Osteocyte (in vitro differentiated cells): Measurements from ENCODE around the gene EFCAB6. TPM values are rescaled to one million over a fixed set of nuclear protein-coding genes. Genes with fewer than 3 reads are reported as not detected.

ENCODE experiments used
- DNase-seq: peaks from one replicate; pipeline ENCODE4 v3.0.0; 2021; ENCODE audit warnings: mixed read lengths; ENCODE audit not compliant: unreplicated experiment; ENCODE audit errors: extremely low spot score
- H3K27ac Mint-ChIP-seq: one replicate; pipeline ENCODE4 v1.8.0; 2021; ENCODE audit warnings: mild to moderate bottlenecking, mixed read lengths; ENCODE audit not compliant: unreplicated experiment
- H3K27me3 Mint-ChIP-seq: one replicate; pipeline ENCODE4 v1.8.0; 2021; ENCODE audit warnings: mixed read lengths; ENCODE audit not compliant: unreplicated experiment
- H3K36me3 Mint-ChIP-seq: one replicate; pipeline ENCODE4 v1.8.0; 2021; ENCODE audit warnings: mixed read lengths; ENCODE audit not compliant: unreplicated experiment
- H3K4me1 Mint-ChIP-seq: one replicate; pipeline ENCODE4 v1.8.0; 2021; ENCODE audit warnings: mixed read lengths; ENCODE audit not compliant: unreplicated experiment
- H3K4me3 Mint-ChIP-seq: one replicate; pipeline ENCODE4 v1.8.0; 2021; ENCODE audit warnings: mild to moderate bottlenecking, moderate library complexity, mixed read lengths; ENCODE audit not compliant: unreplicated experiment
- H3K9me3 Mint-ChIP-seq: one replicate; pipeline ENCODE4 v1.8.0; 2021; ENCODE audit warnings: mixed read lengths; ENCODE audit not compliant: unreplicated experiment
- total RNA-seq: library from RNA; stranded (reverse); gene quantifications from 2 replicates; pipeline ENCODE4 v1.2.1, GENCODE V29; 2021
- TF ChIP-seq, protein P1 (sequence below): fragments of 200-600 bp; sonication (generic); IDR thresholded peaks from 2 replicates; pipeline ENCODE4 v1.5.0; 2021; ENCODE audit warnings: antibody characterized with exemption, mild to moderate bottlenecking, moderate library complexity

EFCAB6 gene
- total RNA-seq, 1 donor from 2014 or later, result 1.4 TPM

DNA sequence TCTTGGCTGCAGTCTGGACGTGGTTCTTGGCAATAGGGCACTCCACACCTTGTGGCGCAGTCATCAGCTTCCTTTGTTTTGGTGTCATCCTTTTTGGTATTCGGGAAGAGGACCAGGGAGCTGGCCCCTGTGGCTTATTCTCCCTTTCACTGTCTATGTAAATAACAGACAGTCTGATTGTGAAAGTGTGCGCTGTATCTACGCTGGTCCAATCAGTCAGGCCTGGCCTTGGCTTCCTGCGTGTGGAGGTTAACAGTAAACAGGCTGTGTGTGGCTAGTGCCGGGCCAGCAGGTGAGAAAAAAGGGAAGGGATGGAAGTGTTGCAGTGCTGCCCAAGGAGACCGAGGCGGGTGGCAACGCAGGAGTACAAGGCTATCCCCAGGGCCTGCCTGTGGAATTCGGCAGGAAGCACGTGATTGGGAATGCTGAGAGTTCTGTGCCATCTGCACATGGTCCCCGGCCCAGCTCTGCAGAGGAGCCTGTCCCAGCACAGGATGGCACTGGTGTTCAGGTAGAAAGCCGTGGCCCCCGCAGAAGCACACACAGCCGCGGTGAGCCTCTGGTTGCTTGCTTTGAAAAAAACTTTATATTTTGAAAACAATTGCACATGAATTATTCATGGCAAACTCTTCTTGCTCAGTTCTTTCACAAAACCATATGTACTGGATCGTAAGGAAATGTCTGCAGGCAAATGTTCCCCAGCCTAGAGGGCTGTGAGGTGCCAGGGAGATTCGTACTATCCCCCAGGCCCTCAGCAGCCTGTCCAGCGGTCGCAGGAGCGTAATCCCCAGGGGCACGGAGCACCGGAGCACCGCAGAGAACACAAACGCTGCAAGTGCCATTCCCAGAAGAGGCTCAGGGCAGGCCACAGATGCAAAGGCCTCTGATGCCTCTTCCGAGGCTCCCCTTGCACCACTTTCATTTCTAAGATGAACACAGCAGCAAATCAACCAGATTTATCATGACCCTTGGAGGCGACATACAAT lies 174.5 kb downstream of the EFCAB6 start:
- peaks cover 4% of the 10 kb centered on the region for H3K27me3 Mint-ChIP-seq
- no peaks in the 10 kb centered on the region for H3K4me1 Mint-ChIP-seq
- TF ChIP-seq, protein P1, sequence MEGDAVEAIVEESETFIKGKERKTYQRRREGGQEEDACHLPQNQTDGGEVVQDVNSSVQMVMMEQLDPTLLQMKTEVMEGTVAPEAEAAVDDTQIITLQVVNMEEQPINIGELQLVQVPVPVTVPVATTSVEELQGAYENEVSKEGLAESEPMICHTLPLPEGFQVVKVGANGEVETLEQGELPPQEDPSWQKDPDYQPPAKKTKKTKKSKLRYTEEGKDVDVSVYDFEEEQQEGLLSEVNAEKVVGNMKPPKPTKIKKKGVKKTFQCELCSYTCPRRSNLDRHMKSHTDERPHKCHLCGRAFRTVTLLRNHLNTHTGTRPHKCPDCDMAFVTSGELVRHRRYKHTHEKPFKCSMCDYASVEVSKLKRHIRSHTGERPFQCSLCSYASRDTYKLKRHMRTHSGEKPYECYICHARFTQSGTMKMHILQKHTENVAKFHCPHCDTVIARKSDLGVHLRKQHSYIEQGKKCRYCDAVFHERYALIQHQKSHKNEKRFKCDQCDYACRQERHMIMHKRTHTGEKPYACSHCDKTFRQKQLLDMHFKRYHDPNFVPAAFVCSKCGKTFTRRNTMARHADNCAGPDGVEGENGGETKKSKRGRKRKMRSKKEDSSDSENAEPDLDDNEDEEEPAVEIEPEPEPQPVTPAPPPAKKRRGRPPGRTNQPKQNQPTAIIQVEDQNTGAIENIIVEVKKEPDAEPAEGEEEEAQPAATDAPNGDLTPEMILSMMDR, result no peak

DNA sequence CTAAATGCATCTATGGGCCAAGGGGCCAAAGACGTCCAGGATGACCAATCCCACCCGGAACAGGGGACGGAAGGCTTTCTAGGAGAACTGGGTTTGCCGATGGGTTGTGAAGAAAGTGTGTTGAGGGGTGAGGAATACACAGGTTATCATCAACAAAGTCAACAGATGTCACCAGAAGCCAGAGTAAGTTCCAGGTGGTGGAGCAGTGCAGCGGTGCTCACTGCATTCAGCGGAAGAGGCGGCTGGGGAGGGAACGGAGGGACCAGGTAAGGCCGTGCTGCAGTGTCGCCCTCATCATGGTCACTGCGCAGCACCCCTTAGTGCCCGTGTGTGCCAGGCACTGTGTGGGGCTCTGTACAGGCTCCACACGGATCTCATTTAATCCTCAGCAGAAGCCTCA lies 176.0 kb downstream of the EFCAB6 start:
- Mint-ChIP-seq H3K9me3 (peaks cover 23% of the 10 kb centered on the region), H3K4me3 (no peak overlapping the region), H3K27me3 (peaks cover 4% of the 10 kb centered on the region), H3K36me3 (peaks cover 2% of the 10 kb centered on the region), H3K4me1 (no peaks in the 10 kb centered on the region), H3K27ac (no peak overlapping the region)
- TF ChIP-seq, protein P1, result no peak
- peak; percentile 53 for DNase-seq

More for the DNA sequence above, 174.5 kb downstream of the EFCAB6 start:
- peaks cover 2% of the 10 kb centered on the region for H3K36me3 Mint-ChIP-seq
- peak; percentile 78 for DNase-seq
- peaks cover 23% of the 10 kb centered on the region for H3K9me3 Mint-ChIP-seq
- no peak overlapping the region for H3K27ac Mint-ChIP-seq
- no peak overlapping the region for H3K4me3 Mint-ChIP-seq

DNA sequence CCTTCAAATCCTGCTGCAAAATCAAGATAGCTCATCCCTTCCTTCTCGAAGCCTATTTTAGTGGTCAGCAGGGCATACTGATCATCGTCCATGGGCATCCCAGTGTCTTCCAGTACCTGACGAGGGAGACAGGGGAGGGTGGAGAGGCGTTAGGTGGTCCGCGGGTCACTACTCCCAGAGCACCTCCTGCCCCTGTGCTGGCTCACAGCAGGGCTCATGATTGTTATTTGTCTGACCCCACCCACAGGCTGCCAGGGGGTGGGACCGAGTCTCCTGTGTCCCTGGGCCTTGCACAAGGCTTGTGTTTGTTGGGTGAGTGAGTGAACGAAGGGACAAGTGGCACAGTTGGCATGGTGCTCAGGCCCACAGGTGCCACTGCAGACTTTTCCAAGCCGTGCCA lies 177.0 kb downstream of the EFCAB6 start:
- peaks cover 4% of the 10 kb centered on the region for H3K27me3 Mint-ChIP-seq
- TF ChIP-seq, protein P1, result no peak
- H3K4me1 Mint-ChIP-seq, result no peaks in the 10 kb centered on the region

DNA sequence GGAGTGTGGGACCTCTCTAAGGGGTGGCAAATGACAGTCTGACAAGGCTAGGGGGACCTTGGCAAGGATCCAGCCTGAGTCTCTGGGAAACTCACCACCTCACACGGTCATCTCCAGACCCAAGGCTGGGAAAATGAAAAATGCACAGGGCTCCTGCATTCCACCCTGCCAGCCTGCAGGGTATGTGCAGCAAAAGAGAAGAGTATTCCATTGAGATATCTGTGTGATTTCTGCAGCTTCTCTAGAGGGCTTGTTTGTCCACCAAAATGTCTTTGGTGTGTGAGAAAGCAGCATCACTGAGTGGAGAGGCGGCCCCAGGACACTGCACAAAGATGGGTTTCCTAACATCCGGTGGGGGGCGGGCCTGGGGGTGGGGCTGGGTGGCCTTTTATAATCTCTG lies 177.8 kb downstream of the EFCAB6 start:
- peak; percentile 56 for DNase-seq
- H3K36me3 Mint-ChIP-seq, result no peaks in the 10 kb centered on the region
- TF ChIP-seq, protein P1, result no peak
- H3K27ac Mint-ChIP-seq, result no peak overlapping the region
- peaks cover 17% of the 10 kb centered on the region for H3K9me3 Mint-ChIP-seq
- H3K27me3 Mint-ChIP-seq, result peaks cover 4% of the 10 kb centered on the region
- no peak overlapping the region for H3K4me3 Mint-ChIP-seq
- H3K4me1 Mint-ChIP-seq, result no peaks in the 10 kb centered on the region

More for the DNA sequence above, 177.0 kb downstream of the EFCAB6 start:
- peaks cover 23% of the 10 kb centered on the region for H3K9me3 Mint-ChIP-seq
- H3K36me3 Mint-ChIP-seq, result peaks cover 2% of the 10 kb centered on the region
- H3K4me3 Mint-ChIP-seq, result no peak overlapping the region
- no peak overlapping the region for H3K27ac Mint-ChIP-seq
- DNase-seq, result peak; percentile 62

DNA sequence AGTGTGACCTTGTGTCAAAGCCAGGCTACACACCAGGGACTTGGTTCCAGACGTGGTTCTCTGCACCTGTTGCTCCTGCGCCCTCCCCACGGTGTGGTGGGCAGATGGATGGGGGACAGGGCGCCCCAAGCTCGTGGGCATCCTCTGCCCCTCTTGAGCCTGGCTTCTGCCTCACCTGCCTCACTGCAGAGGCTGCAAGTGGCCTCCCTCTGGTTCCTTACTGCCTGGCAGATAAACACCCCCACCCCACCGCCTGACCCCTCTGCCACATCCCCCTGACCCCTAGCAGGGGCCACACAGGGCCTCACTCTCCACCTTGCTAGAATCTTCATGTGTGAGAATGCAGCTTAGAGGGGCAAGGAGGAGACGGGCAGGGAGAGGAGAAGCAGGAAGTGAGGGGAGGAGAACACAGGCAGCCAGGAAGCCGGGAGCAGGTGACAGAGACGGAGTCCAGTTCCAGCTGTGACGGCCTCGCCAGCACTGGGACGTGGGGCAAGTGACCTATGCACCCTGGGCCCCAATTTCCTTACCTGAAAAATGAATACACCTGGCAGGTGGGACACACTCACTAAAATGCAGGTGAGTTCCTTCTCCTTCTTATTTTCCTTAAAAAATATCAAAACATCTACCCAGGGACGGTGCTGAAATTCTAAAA lies 178.3 kb downstream of the EFCAB6 start:
- no peak overlapping the region for H3K27ac Mint-ChIP-seq
- H3K27me3 Mint-ChIP-seq, result peaks cover 4% of the 10 kb centered on the region
- TF ChIP-seq, protein P1, result no peak
- peak; percentile 68 for DNase-seq
- no peaks in the 10 kb centered on the region for H3K4me1 Mint-ChIP-seq
- no peaks in the 10 kb centered on the region for H3K36me3 Mint-ChIP-seq
- H3K9me3 Mint-ChIP-seq, result peaks cover 12% of the 10 kb centered on the region
- no peak overlapping the region for H3K4me3 Mint-ChIP-seq
